Cardiac atrium fibroblast (primary cell): Measurements from ENCODE around the gene TMEM243. TPM values are rescaled to one million over a fixed set of nuclear protein-coding genes. Genes with fewer than 3 reads are reported as not detected.

Experiments used
- total RNA-seq: library from RNA; depleted of rRNA; stranded (reverse); fragments of >200 nt; gene quantifications from 2 replicates; pipeline ENCODE4 v1.2.3, GENCODE V29; 2015

Gene TMEM243
- 45.9 and 60.1 TPM in 2 replicates for total RNA-seq

GRCh38 chr7:87219545-87220025 lies at the start of gene TMEM243:
Gene TMEM243, minus strand, starts transcription at chr7:87219732. Its CDS starts 229 bp downstream, at chr7:87219503.

GRCh38 chr7:87152112-87152896 lies 67.2 kb downstream of the TMEM243 start, which contains the start of gene DMTF1:
Gene DMTF1, plus strand, starts transcription at chr7:87152453. Its CDS starts 12,489 bp downstream, at chr7:87164942.

Other genes starting within 250 kb of the TMEM243 start
- 1.3 and 4.2 TPM in 2 replicates for gene ELAPOR2, start 160.1 kb downstream of the TMEM243 start, total RNA-seq
- 18.8 and 31.1 TPM in 2 replicates for gene DMTF1, start 67.3 kb downstream of the TMEM243 start, total RNA-seq
- gene CROT, start 125.9 kb upstream of the TMEM243 start, total RNA-seq, result 10.4 and 11.0 TPM in 2 replicates